ENCODE results near the gene ANAPC13. TPM values are rescaled to one million over a fixed set of nuclear protein-coding genes. Genes with fewer than 3 reads are reported as not detected.

Gene ANAPC13
- total and polyA plus RNA-seq, 2 of the 13 experiments (the other 11 are each of a cell fraction or from before 2014, with no cell fraction given) = 48.7 to 69.1 TPM

DNA sequence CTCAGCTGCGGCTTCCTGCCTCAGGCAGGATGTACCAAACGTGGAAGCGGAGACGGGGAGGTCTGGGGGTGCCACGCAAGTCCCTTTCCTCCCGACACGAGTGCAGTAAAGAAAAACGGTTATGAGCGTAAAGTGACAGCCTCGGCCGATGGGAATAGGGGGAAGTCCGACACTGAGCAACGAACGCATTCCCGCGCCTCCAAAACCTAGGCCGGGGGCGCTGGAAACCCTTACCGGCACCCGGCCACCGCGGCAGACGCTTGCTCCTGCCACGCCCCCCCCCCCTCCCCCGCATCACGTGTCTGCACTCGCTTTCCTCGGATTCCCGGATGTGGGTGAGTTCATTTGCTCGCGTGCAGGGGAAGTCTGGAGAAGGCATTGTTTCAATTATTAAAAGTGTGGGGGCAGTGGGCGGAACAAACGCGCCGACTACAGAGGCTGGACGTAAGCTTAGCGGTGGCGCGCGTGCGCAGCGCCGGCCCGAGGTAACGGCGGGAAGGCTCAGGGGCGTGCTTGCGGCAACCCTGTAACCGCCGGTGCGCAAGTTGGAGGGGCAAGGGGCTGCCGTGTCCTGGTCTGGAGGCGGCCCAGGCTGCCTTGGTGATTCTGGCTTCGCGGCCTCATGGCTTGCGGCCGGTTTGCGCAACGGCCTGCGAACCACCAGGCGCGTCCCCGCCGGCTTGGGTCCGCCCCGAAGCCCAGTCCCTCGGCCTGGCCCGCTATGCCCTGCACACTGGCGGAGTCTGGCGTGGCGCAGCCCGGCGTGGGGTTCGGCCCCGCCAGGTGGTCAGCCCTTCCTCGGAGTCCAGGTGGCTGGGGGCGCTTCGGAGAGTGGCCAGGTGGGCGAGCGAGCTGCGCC lies at the start of gene ANAPC13, which contains the start of gene CEP63 (continued):
- TF ChIP-seq, protein P1, sequence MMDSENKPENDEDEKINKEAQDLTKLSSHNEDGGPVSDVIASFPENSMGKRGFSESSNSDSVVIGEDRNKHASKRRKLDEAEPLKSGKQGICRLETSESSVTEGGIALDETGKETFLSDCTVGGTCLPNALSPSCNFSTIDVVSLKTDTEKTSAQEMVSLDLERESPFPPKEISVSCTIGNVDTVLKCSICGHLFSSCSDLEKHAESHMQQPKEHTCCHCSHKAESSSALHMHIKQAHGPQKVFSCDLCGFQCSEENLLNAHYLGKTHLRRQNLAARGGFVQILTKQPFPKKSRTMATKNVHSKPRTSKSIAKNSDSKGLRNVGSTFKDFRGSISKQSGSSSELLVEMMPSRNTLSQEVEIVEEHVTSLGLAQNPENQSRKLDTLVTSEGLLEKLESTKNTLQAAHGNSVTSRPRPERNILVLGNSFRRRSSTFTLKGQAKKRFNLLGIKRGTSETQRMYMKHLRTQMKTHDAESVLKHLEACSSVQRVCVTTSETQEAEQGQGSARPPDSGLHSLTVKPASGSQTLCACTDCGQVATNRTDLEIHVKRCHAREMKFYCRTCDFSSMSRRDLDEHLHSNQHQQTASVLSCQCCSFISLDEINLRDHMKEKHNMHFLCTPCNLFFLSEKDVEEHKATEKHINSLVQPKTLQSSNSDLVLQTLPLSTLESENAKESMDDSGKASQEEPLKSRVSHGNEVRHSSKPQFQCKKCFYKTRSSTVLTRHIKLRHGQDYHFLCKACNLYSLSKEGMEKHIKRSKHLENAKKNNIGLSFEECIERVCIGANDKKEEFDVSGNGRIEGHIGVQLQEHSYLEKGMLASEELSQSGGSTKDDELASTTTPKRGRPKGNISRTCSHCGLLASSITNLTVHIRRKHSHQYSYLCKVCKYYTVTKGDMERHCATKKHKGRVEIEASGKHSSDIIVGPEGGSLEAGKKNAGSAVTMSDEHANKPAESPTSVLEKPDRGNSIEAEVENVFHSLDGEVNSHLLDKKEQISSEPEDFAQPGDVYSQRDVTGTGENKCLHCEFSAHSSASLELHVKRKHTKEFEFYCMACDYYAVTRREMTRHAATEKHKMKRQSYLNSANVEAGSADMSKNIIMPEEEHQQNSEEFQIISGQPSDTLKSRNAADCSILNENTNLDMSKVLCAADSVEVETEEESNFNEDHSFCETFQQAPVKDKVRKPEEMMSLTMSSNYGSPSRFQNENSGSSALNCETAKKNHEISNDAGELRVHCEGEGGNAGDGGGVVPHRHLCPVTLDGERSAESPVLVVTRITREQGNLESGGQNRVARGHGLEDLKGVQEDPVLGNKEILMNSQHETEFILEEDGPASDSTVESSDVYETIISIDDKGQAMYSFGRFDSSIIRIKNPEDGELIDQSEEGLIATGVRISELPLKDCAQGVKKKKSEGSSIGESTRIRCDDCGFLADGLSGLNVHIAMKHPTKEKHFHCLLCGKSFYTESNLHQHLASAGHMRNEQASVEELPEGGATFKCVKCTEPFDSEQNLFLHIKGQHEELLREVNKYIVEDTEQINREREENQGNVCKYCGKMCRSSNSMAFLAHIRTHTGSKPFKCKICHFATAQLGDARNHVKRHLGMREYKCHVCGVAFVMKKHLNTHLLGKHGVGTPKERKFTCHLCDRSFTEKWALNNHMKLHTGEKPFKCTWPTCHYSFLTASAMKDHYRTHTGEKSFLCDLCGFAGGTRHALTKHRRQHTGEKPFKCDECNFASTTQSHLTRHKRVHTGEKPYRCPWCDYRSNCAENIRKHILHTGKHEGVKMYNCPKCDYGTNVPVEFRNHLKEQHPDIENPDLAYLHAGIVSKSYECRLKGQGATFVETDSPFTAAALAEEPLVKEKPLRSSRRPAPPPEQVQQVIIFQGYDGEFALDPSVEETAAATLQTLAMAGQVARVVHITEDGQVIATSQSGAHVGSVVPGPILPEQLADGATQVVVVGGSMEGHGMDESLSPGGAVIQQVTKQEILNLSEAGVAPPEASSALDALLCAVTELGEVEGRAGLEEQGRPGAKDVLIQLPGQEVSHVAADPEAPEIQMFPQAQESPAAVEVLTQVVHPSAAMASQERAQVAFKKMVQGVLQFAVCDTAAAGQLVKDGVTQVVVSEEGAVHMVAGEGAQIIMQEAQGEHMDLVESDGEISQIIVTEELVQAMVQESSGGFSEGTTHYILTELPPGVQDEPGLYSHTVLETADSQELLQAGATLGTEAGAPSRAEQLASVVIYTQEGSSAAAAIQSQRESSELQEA (CRISPR knock-in tag; IDR thresholded peaks at IDR 0.05; ENCODE audit: not compliant biosample characterization) = no peak
- TF ChIP-seq ZNF883 (CRISPR knock-in tag; IDR thresholded peaks at IDR 0.05; ENCODE audit: not compliant biosample characterization) (peak; percentile 89), TAF15 (IDR thresholded peaks at IDR 0.05; ENCODE audit: low read depth, low read length, poor library complexity, severe bottlenecking) (no peak), ZNF562 (CRISPR knock-in tag; IDR thresholded peaks at IDR 0.05; ENCODE audit: borderline replicate concordance) (no peak), MLLT10 (CRISPR knock-in tag; IDR thresholded peaks at IDR 0.05) (no peak), NCOA5 (CRISPR knock-in tag; IDR thresholded peaks at IDR 0.05) (no peak), FLYWCH1 (CRISPR knock-in tag; IDR thresholded peaks at IDR 0.05) (no peak), CENPX (CRISPR knock-in tag; IDR thresholded peaks at IDR 0.05) (no peak), SMAD1 (CRISPR knock-in tag; IDR thresholded peaks at IDR 0.05; ENCODE audit: borderline replicate concordance, low read depth) (0 out of 2 replicates have a peak, but pooled peaks have one; percentile 49), ATF7 (IDR thresholded peaks at IDR 0.05) (peak; percentile 56), ATF7 (CRISPR knock-in tag; IDR thresholded peaks at IDR 0.05) (no peak), NR2F6 (IDR thresholded peaks at IDR 0.05) (no peak), NR2F6 (CRISPR knock-in tag; IDR thresholded peaks at IDR 0.05) (0 out of 2 replicates have a peak, but pooled peaks have one; percentile 2), GLI4 (CRISPR knock-in tag; IDR thresholded peaks at IDR 0.05; ENCODE audit: borderline replicate concordance) (peak; percentile 54; the same call in 1 of the 2 replicates)
- TF ChIP-seq, protein P2, sequence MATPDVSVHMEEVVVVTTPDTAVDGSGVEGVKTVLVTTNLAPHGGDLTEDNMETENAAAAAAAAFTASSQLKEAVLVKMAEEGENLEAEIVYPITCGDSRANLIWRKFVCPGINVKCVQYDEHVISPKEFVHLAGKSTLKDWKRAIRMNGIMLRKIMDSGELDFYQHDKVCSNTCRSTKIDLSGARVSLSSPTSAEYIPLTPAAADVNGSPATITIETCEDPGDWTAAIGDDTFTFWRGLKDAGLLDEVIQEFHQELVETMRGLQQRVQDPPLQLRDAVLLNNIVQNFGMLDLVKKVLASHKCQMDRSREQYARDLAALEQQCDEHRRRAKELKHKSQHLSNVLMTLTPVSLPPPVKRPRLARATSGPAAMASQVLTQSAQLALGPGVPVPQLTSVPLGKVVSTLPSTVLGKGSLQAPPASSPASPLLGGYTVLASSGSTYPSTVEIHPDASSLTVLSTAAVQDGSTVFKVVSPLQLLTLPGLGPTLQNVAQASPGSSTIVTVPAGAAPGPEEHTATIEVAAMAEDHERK (CRISPR knock-in tag; IDR thresholded peaks at IDR 0.05; ENCODE audit: low read depth) = no peak; the same call in 1 of the 2 replicates
- TF ChIP-seq, protein P3, sequence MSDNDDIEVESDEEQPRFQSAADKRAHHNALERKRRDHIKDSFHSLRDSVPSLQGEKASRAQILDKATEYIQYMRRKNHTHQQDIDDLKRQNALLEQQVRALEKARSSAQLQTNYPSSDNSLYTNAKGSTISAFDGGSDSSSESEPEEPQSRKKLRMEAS (IDR thresholded peaks at IDR 0.05) = peak; percentile 78
- TF ChIP-seq, protein P4, sequence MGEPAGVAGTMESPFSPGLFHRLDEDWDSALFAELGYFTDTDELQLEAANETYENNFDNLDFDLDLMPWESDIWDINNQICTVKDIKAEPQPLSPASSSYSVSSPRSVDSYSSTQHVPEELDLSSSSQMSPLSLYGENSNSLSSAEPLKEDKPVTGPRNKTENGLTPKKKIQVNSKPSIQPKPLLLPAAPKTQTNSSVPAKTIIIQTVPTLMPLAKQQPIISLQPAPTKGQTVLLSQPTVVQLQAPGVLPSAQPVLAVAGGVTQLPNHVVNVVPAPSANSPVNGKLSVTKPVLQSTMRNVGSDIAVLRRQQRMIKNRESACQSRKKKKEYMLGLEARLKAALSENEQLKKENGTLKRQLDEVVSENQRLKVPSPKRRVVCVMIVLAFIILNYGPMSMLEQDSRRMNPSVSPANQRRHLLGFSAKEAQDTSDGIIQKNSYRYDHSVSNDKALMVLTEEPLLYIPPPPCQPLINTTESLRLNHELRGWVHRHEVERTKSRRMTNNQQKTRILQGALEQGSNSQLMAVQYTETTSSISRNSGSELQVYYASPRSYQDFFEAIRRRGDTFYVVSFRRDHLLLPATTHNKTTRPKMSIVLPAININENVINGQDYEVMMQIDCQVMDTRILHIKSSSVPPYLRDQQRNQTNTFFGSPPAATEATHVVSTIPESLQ (CRISPR knock-in tag; conservative IDR thresholded peaks at IDR 0.05) = 0 out of 2 replicates have a peak, but pooled peaks have one; percentile 37

Data from HepG2 (cell line).